Measurements from ENCODE around the gene SFN.

The SFN gene

GRCh38 chr1:26913389-26913753 is 50.4 kb downstream of the SFN start:
- no peak for DNase-seq (ENCODE audit: low spot score)

All from LoVo (cell line).